Gastroesophageal sphincter (tissue), 4 donors: ENCODE data around the gene OMP. TPM values are rescaled to one million over a fixed set of nuclear protein-coding genes. Genes with fewer than 3 reads are reported as not detected.

Experiments
- ATAC-seq: fragments of 150-250 bp; one replicate; pipeline ENCODE4 v1.9.1; 2016; ENCODE audit warnings: mild to moderate bottlenecking, moderate library complexity
- H3K27ac ChIP-seq, 4 donors: fragments of 200-600 bp; sonication (generic) in 3 of 4; 1 replicate in 3 of 4; 2 replicates in 1 of 4; pipeline ENCODE4 v1.5.1; 2016 to 2019
- H3K27me3 ChIP-seq: fragments of 200-600 bp; sonication (generic); one replicate; pipeline ENCODE4 v1.5.1; 2019
- H3K36me3 ChIP-seq, 2 donors: fragments of 200-600 bp; sonication (generic); one replicate each; pipeline ENCODE4 v1.5.1; 2019; ENCODE audit warnings: control low read depth in 1 of 2
- H3K4me1 ChIP-seq, 3 donors: fragments of 200-600 bp; sonication (generic); 1 replicate in 2 of 3; 2 replicates in 1 of 3; pipeline ENCODE4 v1.5.1; 2016 to 2019; ENCODE audit warnings: control low read depth in 2 of 3
- H3K4me3 ChIP-seq, 2 donors: fragments of 200-600 bp; sonication (generic); one replicate each; pipeline ENCODE4 v1.5.1; 2019; ENCODE audit warnings: mild to moderate bottlenecking in 1 of 2, moderate library complexity in 1 of 2
- H3K9me3 ChIP-seq, 3 donors: fragments of 200-600 bp; sonication (generic); one replicate each; pipeline ENCODE4 v1.5.1; 2017 to 2019; ENCODE audit warnings: control low read depth in 2 of 3
- EP300 ChIP-seq: sonication (generic); formaldehyde crosslinking; IDR thresholded peaks from one replicate; pipeline ENCODE4 v1.6.1; 2017; ENCODE audit warnings: antibody characterized with exemption, mild to moderate bottlenecking
- POLR2A ChIP-seq, 2 donors: fragments of 450-650 bp; IDR thresholded peaks; one replicate each; pipeline ENCODE4 v1.6.1; 2017; ENCODE audit warnings: antibody characterized with exemption in 2 of 2, mild to moderate bottlenecking in 2 of 2, moderate library complexity in 1 of 2
- POLR2AphosphoS5 ChIP-seq: sonication (generic); formaldehyde crosslinking; IDR thresholded peaks from one replicate; pipeline ENCODE4 v1.6.1; 2017; ENCODE audit warnings: antibody characterized with exemption
- WGBS, 2 donors: methylation state at CpG; one replicate each; pipeline ENCODE4 v1.1.5; 2018; ENCODE audit warnings: low coverage in 1 of 2; 5-methylcytosine and 5-hydroxymethylcytosine counted together
- total RNA-seq, 4 donors: library from RNA; depleted of rRNA; stranded (reverse); fragments of >200 nt; gene quantifications; one replicate each; pipeline ENCODE4 v1.1.0, GENCODE V29; 2016
- TF ChIP-seq, protein P1 (sequence below), 4 experiments: fragments of 200-600 bp in 2 of 4; fragments of 450-650 bp in 2 of 4; sonication (generic) in 1 of 4; IDR thresholded peaks; one replicate each; pipeline ENCODE4 v1.5.1; 2017 to 2019; ENCODE audit warnings: antibody characterized with exemption in 4 of 4, mild to moderate bottlenecking in 2 of 4, moderate library complexity in 2 of 4

OMP gene
- total RNA-seq, 4 donors from 2014 or later = not detected

DNA sequence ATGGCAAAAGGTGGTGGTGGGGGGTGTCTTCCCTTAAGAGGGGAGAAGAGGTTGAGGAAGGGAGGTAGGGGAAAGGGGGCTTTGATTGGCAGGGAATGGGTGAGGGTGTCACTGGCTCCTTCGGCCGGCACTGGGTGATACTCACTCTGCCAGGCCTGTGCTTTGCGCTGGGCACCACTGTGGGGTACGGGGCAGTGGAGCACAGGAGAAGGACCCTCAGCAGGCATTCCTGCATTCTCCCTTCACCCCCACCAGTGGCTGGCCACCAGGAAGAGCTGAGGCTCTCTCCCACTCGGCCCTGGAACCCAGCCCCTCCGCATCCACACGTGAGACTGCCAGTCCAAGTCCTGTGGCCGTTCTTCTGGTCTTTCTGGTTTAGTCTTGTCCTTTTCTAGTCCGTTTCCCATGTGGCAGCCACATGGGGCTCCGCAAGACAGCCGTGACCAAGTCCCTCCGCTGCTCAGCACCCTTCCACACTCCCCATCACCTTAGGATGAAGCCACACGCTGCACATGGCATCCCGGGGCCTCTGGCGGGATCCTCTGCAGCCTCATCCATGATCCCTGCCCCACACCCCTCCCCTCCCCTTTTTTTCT, 27.9 kb upstream of the OMP start:
- WGBS, 2 donors = 77 to 95% methylated on average over 2 to 6 of the region's 15 CpGs
- H3K9me3 ChIP-seq = no peaks in the 10 kb centered on the region
- H3K4me1 ChIP-seq = peaks cover 0 to 51% (median 35%) of the 10 kb centered on the region in 3 donors
- H3K27me3 ChIP-seq = no peaks in the 10 kb centered on the region
- no peaks in the 10 kb centered on the region for H3K36me3 ChIP-seq
- H3K27ac ChIP-seq = peak overlapping the region; percentile 73 to 81 (median 75)
- no peak overlapping the region for H3K4me3 ChIP-seq
- TF ChIP-seq POLR2A (IDR thresholded peaks at IDR 0.05) (no peak), POLR2AphosphoS5 (no peak), EP300 (no peak)
- TF ChIP-seq, protein P1, sequence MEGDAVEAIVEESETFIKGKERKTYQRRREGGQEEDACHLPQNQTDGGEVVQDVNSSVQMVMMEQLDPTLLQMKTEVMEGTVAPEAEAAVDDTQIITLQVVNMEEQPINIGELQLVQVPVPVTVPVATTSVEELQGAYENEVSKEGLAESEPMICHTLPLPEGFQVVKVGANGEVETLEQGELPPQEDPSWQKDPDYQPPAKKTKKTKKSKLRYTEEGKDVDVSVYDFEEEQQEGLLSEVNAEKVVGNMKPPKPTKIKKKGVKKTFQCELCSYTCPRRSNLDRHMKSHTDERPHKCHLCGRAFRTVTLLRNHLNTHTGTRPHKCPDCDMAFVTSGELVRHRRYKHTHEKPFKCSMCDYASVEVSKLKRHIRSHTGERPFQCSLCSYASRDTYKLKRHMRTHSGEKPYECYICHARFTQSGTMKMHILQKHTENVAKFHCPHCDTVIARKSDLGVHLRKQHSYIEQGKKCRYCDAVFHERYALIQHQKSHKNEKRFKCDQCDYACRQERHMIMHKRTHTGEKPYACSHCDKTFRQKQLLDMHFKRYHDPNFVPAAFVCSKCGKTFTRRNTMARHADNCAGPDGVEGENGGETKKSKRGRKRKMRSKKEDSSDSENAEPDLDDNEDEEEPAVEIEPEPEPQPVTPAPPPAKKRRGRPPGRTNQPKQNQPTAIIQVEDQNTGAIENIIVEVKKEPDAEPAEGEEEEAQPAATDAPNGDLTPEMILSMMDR (IDR thresholded peaks at IDR 0.05) = no peak
- ATAC-seq = no peak

DNA sequence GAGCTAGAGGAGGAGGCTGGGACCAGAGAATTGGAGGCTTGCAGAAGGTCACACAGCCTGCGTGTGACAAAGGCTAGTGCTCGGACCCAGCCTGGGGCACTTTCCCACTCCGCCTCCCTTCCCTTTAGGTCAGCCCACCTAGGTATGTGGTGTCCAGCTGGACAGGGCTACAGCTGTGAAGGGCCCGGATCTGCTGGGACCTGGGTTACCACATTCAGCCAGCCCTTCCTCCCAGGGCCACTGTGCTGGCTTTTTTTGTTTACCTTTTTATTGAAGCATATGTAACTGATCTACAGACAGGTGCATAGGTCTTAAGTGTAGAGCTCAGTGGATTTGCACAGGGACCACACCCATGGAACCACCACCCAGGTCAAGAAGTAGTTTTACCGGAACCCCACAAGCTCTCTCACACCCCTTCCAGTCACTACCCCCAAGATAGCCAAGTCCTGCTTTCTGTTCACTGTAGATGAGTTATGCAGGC, 27.2 kb upstream of the OMP start:
- no peak for ATAC-seq
- H3K36me3 ChIP-seq = no peaks in the 10 kb centered on the region
- H3K27ac ChIP-seq = peak overlapping the region in 3 of 4 donors; percentile 74 to 81 (median 76)
- H3K4me1 ChIP-seq = peaks cover 0 to 48% (median 35%) of the 10 kb centered on the region in 3 donors
- TF ChIP-seq POLR2A (IDR thresholded peaks at IDR 0.05) (no peak), EP300 (no peak), POLR2AphosphoS5 (no peak)
- TF ChIP-seq, protein P1 (IDR thresholded peaks at IDR 0.05) = no peak
- H3K4me3 ChIP-seq = no peak overlapping the region
- H3K9me3 ChIP-seq = no peaks in the 10 kb centered on the region
- H3K27me3 ChIP-seq = no peaks in the 10 kb centered on the region
- whole genome bisulfite sequencing, 2 donors = 69 to 89% methylated on average over 2 to 3 of the region's 5 CpGs

DNA sequence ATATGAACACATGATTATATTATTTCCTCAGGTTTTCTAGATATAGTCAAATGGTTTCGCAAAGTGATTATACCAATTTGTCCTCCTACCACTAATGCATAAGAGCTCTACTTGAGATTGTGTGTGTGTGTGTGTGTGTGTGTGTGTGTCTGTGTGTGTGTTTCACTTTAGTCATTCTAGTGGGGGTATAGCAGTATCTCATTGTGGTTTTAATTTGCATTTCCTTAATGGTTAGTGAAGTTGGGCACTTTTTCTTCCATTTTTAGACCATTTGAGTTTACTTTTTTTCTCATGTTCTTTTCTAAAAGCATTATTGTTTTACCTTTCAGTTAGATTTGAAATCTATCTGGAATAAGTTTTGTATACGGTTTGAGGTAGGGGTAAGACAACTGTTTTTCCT, 23.0 kb upstream of the OMP start:
- ATAC-seq = no peak
- TF ChIP-seq, protein P1 (IDR thresholded peaks at IDR 0.05) = no peak
- no peak for TF ChIP-seq EP300
- TF ChIP-seq POLR2A (IDR thresholded peaks at IDR 0.05) = no peak
- no peak for TF ChIP-seq POLR2AphosphoS5
- WGBS, 2 donors = 100% methylated on average over 1 to 2 of the region's 2 CpGs
- Histone ChIP-seq H3K27me3 (no peaks in the 10 kb centered on the region), H3K4me1 (peaks cover 0 to 46% (median 23%) of the 10 kb centered on the region in 3 donors), H3K27ac (no peak overlapping the region), H3K36me3 (peaks cover 0 to 3% of the 10 kb centered on the region in 2 donors), H3K9me3 (no peaks in the 10 kb centered on the region), H3K4me3 (no peak overlapping the region)

DNA sequence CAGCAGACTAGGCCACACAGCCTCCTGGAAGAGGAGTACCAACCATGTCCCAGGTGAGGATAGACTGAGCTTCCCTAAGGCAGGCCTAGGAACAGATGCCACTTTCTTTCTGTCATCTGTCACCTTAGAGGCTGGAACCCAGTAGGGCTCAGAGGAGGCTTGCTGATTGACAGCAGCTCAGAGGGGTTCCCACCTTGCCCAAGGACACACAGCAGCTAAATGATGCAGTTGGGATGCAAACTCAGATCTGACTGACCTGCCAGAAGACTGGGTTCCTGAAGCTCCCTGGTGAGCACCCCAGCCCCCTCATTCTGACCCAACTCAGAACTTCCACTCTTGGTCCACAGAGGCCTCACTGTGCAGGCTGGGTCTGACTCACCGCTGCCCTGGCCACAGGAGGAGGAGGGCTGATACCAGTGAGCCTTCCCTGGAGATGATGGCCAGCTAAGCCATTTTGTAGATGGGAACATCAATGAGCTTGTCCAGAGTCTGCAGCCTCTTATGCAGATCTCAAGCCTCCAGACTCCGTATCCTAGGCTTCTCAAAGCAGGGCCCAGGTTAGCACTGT, 21.9 kb upstream of the OMP start:
- no peak for ATAC-seq

More for the DNA sequence above, 21.9 kb upstream of the OMP start:
- Histone ChIP-seq H3K4me3 (no peak overlapping the region), H3K27me3 (no peaks in the 10 kb centered on the region), H3K9me3 (no peaks in the 10 kb centered on the region), H3K36me3 (peaks cover 0 to 14% of the 10 kb centered on the region in 2 donors), H3K27ac (no peak overlapping the region), H3K4me1 (peaks cover 0 to 38% (median 18%) of the 10 kb centered on the region in 3 donors)
- TF ChIP-seq, protein P1 (IDR thresholded peaks at IDR 0.05) = no peak
- TF ChIP-seq EP300 (no peak), POLR2A (IDR thresholded peaks at IDR 0.05) (no peak)
- no CpG with 5 or more reads among the region's 2 CpGs for WGBS, 2 donors
